CD14-positive monocyte (primary cell): ENCODE measurements around the gene SMAD3. TPM values are rescaled to one million over a fixed set of nuclear protein-coding genes. Genes with fewer than 3 reads are reported as not detected.

Experiments used
- DNase-seq, 3 donors: peaks; one replicate each; pipeline ENCODE4 v3.0.0-alpha.2; 2011 to 2022
- H2AFZ ChIP-seq: 2 replicates; pipeline ENCODE4 v1.6.0; 2012; ENCODE audit warnings: mild to moderate bottlenecking, low read depth, low read length, inconsistent platforms; ENCODE audit not compliant: insufficient read depth, poor library complexity, severe bottlenecking
- H3K27ac ChIP-seq, 2 donors: 1 replicate in 1 of 2; 2 replicates in 1 of 2; pipeline ENCODE4 v1.5.1; 2012 to 2013; ENCODE audit warnings: low read length in 2 of 2, control low read depth in 1 of 2, inconsistent platforms in 1 of 2, low read depth in 1 of 2, mild to moderate bottlenecking in 1 of 2
- H3K27me3 ChIP-seq, 2 donors: one replicate each; pipeline versions ENCODE4 v1.6.0 to v1.6.1; 2011 to 2013; ENCODE audit warnings: low read length in 2 of 2; ENCODE audit not compliant: control insufficient read depth in 2 of 2, insufficient read depth in 2 of 2
- H3K36me3 ChIP-seq, 2 donors: replicated peaks in 1 of 2; 1 replicate in 1 of 2; 2 replicates in 1 of 2; pipeline versions ENCODE4 v1.5.1 to v1.6.1; 2012 to 2013; ENCODE audit warnings: low read length in 2 of 2, control low read depth in 1 of 2, inconsistent platforms in 1 of 2, mild to moderate bottlenecking in 1 of 2; ENCODE audit not compliant: insufficient read depth in 2 of 2, control insufficient read depth in 1 of 2
- H3K4me1 ChIP-seq, 2 donors: 1 replicate in 1 of 2; 2 replicates in 1 of 2; pipeline versions ENCODE4 v1.5.1 to v1.6.1; 2012 to 2013; ENCODE audit warnings: low read length in 2 of 2, control low read depth in 1 of 2, inconsistent platforms in 1 of 2, mild to moderate bottlenecking in 1 of 2, moderate library complexity in 1 of 2; ENCODE audit not compliant: insufficient read depth in 2 of 2, control insufficient read depth in 1 of 2
- H3K4me2 ChIP-seq: replicated peaks from 2 replicates; pipeline ENCODE3; 2012; ENCODE audit warnings: low read length, moderate library complexity, mild to moderate bottlenecking; ENCODE audit not compliant: poor library complexity, severe bottlenecking; ENCODE audit errors: extremely low read depth
- H3K4me3 ChIP-seq, 3 experiments: fragments of 200-600 bp in 1 of 3; sonication (generic) in 1 of 3; replicated peaks in 1 of 3; 1 replicate in 2 of 3; 2 replicates in 1 of 3; pipeline ENCODE4 v1.5.1; 2011 to 2013; ENCODE audit warnings: low read length in 3 of 3, mild to moderate bottlenecking in 3 of 3, control low read depth in 2 of 3, low read depth in 2 of 3, inconsistent platforms in 1 of 3, moderate library complexity in 1 of 3
- H3K79me2 ChIP-seq: 2 replicates; pipeline ENCODE4 v1.6.0; 2012; ENCODE audit warnings: mild to moderate bottlenecking, control low read depth, inconsistent platforms, low read length, moderate library complexity; ENCODE audit not compliant: insufficient read depth
- H3K9ac ChIP-seq: 2 replicates; pipeline ENCODE4 v1.6.0; 2017; ENCODE audit warnings: low read length, mild to moderate bottlenecking; ENCODE audit not compliant: insufficient read depth, poor library complexity, severe bottlenecking
- H3K9me3 ChIP-seq, 2 donors: replicated peaks in 1 of 2; 1 replicate in 1 of 2; 2 replicates in 1 of 2; pipeline versions ENCODE4 v1.5.1 to v1.6.1; 2012 to 2013; ENCODE audit warnings: low read length in 2 of 2, control low read depth in 1 of 2; ENCODE audit not compliant: control insufficient read depth in 1 of 2, insufficient read depth in 1 of 2
- H4K20me1 ChIP-seq: 2 replicates; pipeline ENCODE4 v1.6.0; 2012; ENCODE audit warnings: mild to moderate bottlenecking, low read length, control low read depth, moderate library complexity; ENCODE audit not compliant: insufficient read depth
- H3K27ac Mint-ChIP-seq, 7 donors: one replicate each; pipeline ENCODE4 v1.8.0; 2020; ENCODE audit warnings: mild to moderate bottlenecking in 7 of 7, mixed read lengths in 7 of 7, moderate library complexity in 6 of 7, inconsistent platforms in 2 of 7
- H3K27me3 Mint-ChIP-seq, 3 donors: one replicate each; pipeline ENCODE4 v1.8.0; 2021 to 2022; ENCODE audit warnings: low read depth in 3 of 3, mild to moderate bottlenecking in 3 of 3, mixed read lengths in 3 of 3, moderate library complexity in 3 of 3, inconsistent platforms in 1 of 3
- H3K36me3 Mint-ChIP-seq, 2 donors: one replicate each; pipeline ENCODE4 v1.8.0; 2020; ENCODE audit warnings: mixed read lengths in 2 of 2, inconsistent platforms in 1 of 2, mild to moderate bottlenecking in 1 of 2
- H3K4me1 Mint-ChIP-seq: one replicate; pipeline ENCODE4 v1.8.0; 2020; ENCODE audit warnings: mild to moderate bottlenecking, mixed read lengths
- H3K4me3 Mint-ChIP-seq, 2 donors: one replicate each; pipeline ENCODE4 v1.8.0; 2020; ENCODE audit warnings: mild to moderate bottlenecking in 2 of 2, mixed read lengths in 2 of 2, moderate library complexity in 1 of 2
- H3K9me3 Mint-ChIP-seq, 7 donors: one replicate each; pipeline ENCODE4 v1.8.0; 2020 to 2022; ENCODE audit warnings: mixed read lengths in 7 of 7, mild to moderate bottlenecking in 6 of 7, moderate library complexity in 6 of 7, inconsistent platforms in 2 of 7
- WGBS: methylation state at CpG from one replicate; pipeline ENCODE4 v1.1.5; 2013; ENCODE audit warnings: missing lambda C conversion rate; ENCODE audit not compliant: insufficient coverage; 5-methylcytosine and 5-hydroxymethylcytosine counted together
- intact Hi-C, 2 donors: fragments of 100-400 bp; cut with micrococcal nuclease; formaldehyde crosslinking; loops; one replicate each; pipeline versions ENCODE4 v1.15.0 to v1.15.1; 2023
- polyA plus RNA-seq, 3 donors: library from polyadenylated mRNA; depleted of rRNA in 1 of 3; unstranded in 2 of 3; stranded (reverse) in 1 of 3; fragments of 300-500 nt in 2 of 3; fragments of >200 nt in 1 of 3; fragmentation: Illumina TruSeq in 2 of 3; gene quantifications; 1 replicate in 2 of 3; 2 replicates in 1 of 3; pipeline ENCODE4 v1.2.3, GENCODE V29; 2012 to 2021
- TF ChIP-seq, protein P1 (sequence below): fragments of 200-600 bp; IDR thresholded peaks from one replicate; pipeline ENCODE4 v1.8.0; 2022; ENCODE audit warnings: antibody characterized with exemption, mild to moderate bottlenecking

SMAD3 gene
- polyA plus RNA-seq, 3 donors = 4.4 to 41.7 (median 5.4) TPM

GRCh38 chr15:67102599-67102929 lies 37.2 kb downstream of the SMAD3 start:
- H3K9ac ChIP-seq = no peak overlapping the region
- no peak overlapping the region for H3K4me3 ChIP-seq
- no peaks in the 10 kb centered on the region for H4K20me1 ChIP-seq
- H3K9me3 Mint-ChIP-seq = no peaks in the 10 kb centered on the region
- peaks cover 0 to 5% of the 10 kb centered on the region in 2 donors for H3K36me3 ChIP-seq
- DNase-seq = no peak
- peaks cover 31 to 50% of the 10 kb centered on the region in 2 donors for H3K36me3 Mint-ChIP-seq
- peaks cover 91% of the 10 kb centered on the region for H3K79me2 ChIP-seq
- no peaks in the 10 kb centered on the region for H3K9me3 ChIP-seq
- no peak overlapping the region for H3K4me3 Mint-ChIP-seq
- peaks cover 24% of the 10 kb centered on the region for H3K4me1 Mint-ChIP-seq
- no peaks in the 10 kb centered on the region for H3K27me3 ChIP-seq
- intact Hi-C loops = loop anchor here in 1 of 2 donors (5.0 kb wide), 1 partner anchor 35 kb away; the partner anchor contains the start of gene SMAD3
- 96% methylated on average over 3 of the region's 4 CpGs for WGBS
- no peak overlapping the region for H3K27ac Mint-ChIP-seq
- H3K27ac ChIP-seq = no peak overlapping the region
- TF ChIP-seq, protein P1, sequence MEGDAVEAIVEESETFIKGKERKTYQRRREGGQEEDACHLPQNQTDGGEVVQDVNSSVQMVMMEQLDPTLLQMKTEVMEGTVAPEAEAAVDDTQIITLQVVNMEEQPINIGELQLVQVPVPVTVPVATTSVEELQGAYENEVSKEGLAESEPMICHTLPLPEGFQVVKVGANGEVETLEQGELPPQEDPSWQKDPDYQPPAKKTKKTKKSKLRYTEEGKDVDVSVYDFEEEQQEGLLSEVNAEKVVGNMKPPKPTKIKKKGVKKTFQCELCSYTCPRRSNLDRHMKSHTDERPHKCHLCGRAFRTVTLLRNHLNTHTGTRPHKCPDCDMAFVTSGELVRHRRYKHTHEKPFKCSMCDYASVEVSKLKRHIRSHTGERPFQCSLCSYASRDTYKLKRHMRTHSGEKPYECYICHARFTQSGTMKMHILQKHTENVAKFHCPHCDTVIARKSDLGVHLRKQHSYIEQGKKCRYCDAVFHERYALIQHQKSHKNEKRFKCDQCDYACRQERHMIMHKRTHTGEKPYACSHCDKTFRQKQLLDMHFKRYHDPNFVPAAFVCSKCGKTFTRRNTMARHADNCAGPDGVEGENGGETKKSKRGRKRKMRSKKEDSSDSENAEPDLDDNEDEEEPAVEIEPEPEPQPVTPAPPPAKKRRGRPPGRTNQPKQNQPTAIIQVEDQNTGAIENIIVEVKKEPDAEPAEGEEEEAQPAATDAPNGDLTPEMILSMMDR = no peak
- H3K4me1 ChIP-seq = peaks cover 85 to 88% of the 10 kb centered on the region in 2 donors
- peaks cover 0 to 3% (median 3%) of the 10 kb centered on the region in 3 donors for H3K27me3 Mint-ChIP-seq
- H3K4me2 ChIP-seq = no peak overlapping the region
- H2AFZ ChIP-seq = no peak overlapping the region

- Histone ChIP-seq H3K4me2 (no peak overlapping the region), H4K20me1 (no peaks in the 10 kb centered on the region), H3K27me3 (no peaks in the 10 kb centered on the region), H3K79me2 (peaks cover 90% of the 10 kb centered on the region), H2AFZ (no peak overlapping the region), H3K9ac (no peak overlapping the region), H3K36me3 (peaks cover 0 to 5% of the 10 kb centered on the region in 2 donors), H3K4me3 (no peak overlapping the region), H3K9me3 (no peaks in the 10 kb centered on the region), H3K4me1 (peaks cover 85 to 88% of the 10 kb centered on the region in 2 donors), H3K27ac (peak overlapping the region in 1 of 2 donors; percentile 50)
- H3K27me3 Mint-ChIP-seq = peaks cover 0 to 3% (median 3%) of the 10 kb centered on the region in 3 donors
- peak overlapping the region in 2 of 7 donors; percentile 33 to 36 for H3K27ac Mint-ChIP-seq
- H3K36me3 Mint-ChIP-seq = peaks cover 28 to 47% of the 10 kb centered on the region in 2 donors
- TF ChIP-seq, protein P1 = no peak
- WGBS = 93% methylated on average over 3 of the region's 4 CpGs
- no peaks in the 10 kb centered on the region for H3K9me3 Mint-ChIP-seq
- intact Hi-C loops = loop anchor here in 1 of 2 donors (5.0 kb wide), 1 partner anchor 36 kb away; the partner anchor contains the start of gene SMAD3
- no peak overlapping the region for H3K4me3 Mint-ChIP-seq
- no peak for DNase-seq
- peaks cover 19% of the 10 kb centered on the region for H3K4me1 Mint-ChIP-seq
Measured at GRCh38 chr15:67103021-67103420, 37.6 kb downstream of the SMAD3 start.
